NB4 (cell line): ENCODE measurements around the gene SH2D3C.

ENCODE experiments used
- DNase-seq: peaks from one replicate; pipeline ENCODE4 v3.0.0; 2010; ENCODE audit warnings: low read depth
- H3K4me3 ChIP-seq: one replicate; pipeline ENCODE4 v1.5.1; 2011; ENCODE audit warnings: mild to moderate bottlenecking, low read depth, low read length, moderate library complexity
- CTCF ChIP-seq: IDR thresholded peaks from one replicate; pipeline ENCODE4 v1.5.1; 2012; ENCODE audit warnings: low read depth, low read length
- MAX ChIP-seq: IDR thresholded peaks from 2 replicates; pipeline ENCODE4 v1.6.1; 2011; ENCODE audit warnings: low read depth, low read length
- MYC ChIP-seq: IDR thresholded peaks from 2 replicates; pipeline ENCODE4 v1.6.1; 2011; ENCODE audit warnings: low read depth, low read length
- POLR2A ChIP-seq: IDR thresholded peaks from 2 replicates; pipeline ENCODE4 v1.6.1; 2011; ENCODE audit warnings: mild to moderate bottlenecking; ENCODE audit not compliant: insufficient read length; ENCODE audit errors: extremely low read depth

Gene SH2D3C

GRCh38 chr9:127739614-127740330, 38.7 kb downstream of the SH2D3C start:
- H3K4me3 ChIP-seq, result no peak overlapping the region
- TF ChIP-seq POLR2A (no peak), MAX (no peak), MYC (no peak), CTCF (no peak)
- no peak for DNase-seq

GRCh38 chr9:127738666-127739065, 39.8 kb downstream of the SH2D3C start:
- H3K4me3 ChIP-seq, result no peak overlapping the region
- TF ChIP-seq MYC, result no peak
- no peak for TF ChIP-seq MAX
- no peak for TF ChIP-seq CTCF
- no peak for DNase-seq

GRCh38 chr9:127735530-127736185, 42.8 kb downstream of the SH2D3C start:
- no peak for TF ChIP-seq MAX
- TF ChIP-seq CTCF, result no peak
- no peak for TF ChIP-seq MYC
- no peak for DNase-seq
- H3K4me3 ChIP-seq, result no peak overlapping the region

- peak within 1 kb of the TSS; percentile 55 for H3K4me3 ChIP-seq
- DNase-seq, result peak; percentile 97
- TF ChIP-seq CTCF (peak; percentile 80), POLR2A (peak; percentile 63), MAX (peak; percentile 53; the same call in 1 of the 2 replicates), MYC (peak; percentile 51; the same call in 1 of the 2 replicates)
Observed at GRCh38 chr9:127734747-127735529, 43.5 kb downstream of the SH2D3C start, which contains the start of gene TOR2A. TOR2A (minus strand) TSS chr9:127735294; CDS start chr9:127735270, 24 bp downstream.

- TF ChIP-seq CTCF, result no peak
- TF ChIP-seq MAX, result peak; percentile 91
- TF ChIP-seq MYC, result peak; percentile 98; the same call in 1 of the 2 replicates
- no peak for TF ChIP-seq POLR2A
- DNase-seq, result no peak
Observed at GRCh38 chr9:127734247-127734746, 44.2 kb downstream of the SH2D3C start.

More at GRCh38 chr9:127734247-127734746, 44.2 kb downstream of the SH2D3C start:
- peak overlapping the region; percentile 55 for H3K4me3 ChIP-seq
